Osteocyte (in vitro differentiated cells): Measurements from ENCODE around the gene SCOC. TPM values are rescaled to one million over a fixed set of nuclear protein-coding genes. Genes with fewer than 3 reads are reported as not detected.

Source experiments
- DNase-seq: peaks from one replicate; pipeline ENCODE4 v3.0.0; 2021; ENCODE audit warnings: mixed read lengths; ENCODE audit not compliant: unreplicated experiment; ENCODE audit errors: extremely low spot score
- H3K27ac Mint-ChIP-seq: one replicate; pipeline ENCODE4 v1.8.0; 2021; ENCODE audit warnings: mild to moderate bottlenecking, mixed read lengths; ENCODE audit not compliant: unreplicated experiment
- H3K27me3 Mint-ChIP-seq: one replicate; pipeline ENCODE4 v1.8.0; 2021; ENCODE audit warnings: mixed read lengths; ENCODE audit not compliant: unreplicated experiment
- H3K36me3 Mint-ChIP-seq: one replicate; pipeline ENCODE4 v1.8.0; 2021; ENCODE audit warnings: mixed read lengths; ENCODE audit not compliant: unreplicated experiment
- H3K4me1 Mint-ChIP-seq: one replicate; pipeline ENCODE4 v1.8.0; 2021; ENCODE audit warnings: mixed read lengths; ENCODE audit not compliant: unreplicated experiment
- H3K4me3 Mint-ChIP-seq: one replicate; pipeline ENCODE4 v1.8.0; 2021; ENCODE audit warnings: mild to moderate bottlenecking, moderate library complexity, mixed read lengths; ENCODE audit not compliant: unreplicated experiment
- H3K9me3 Mint-ChIP-seq: one replicate; pipeline ENCODE4 v1.8.0; 2021; ENCODE audit warnings: mixed read lengths; ENCODE audit not compliant: unreplicated experiment
- CTCF ChIP-seq: fragments of 200-600 bp; sonication (generic); IDR thresholded peaks from 2 replicates; pipeline ENCODE4 v1.5.0; 2021; ENCODE audit warnings: antibody characterized with exemption, mild to moderate bottlenecking, moderate library complexity
- total RNA-seq: library from RNA; stranded (reverse); gene quantifications from 2 replicates; pipeline ENCODE4 v1.2.1, GENCODE V29; 2021

SCOC gene
- total RNA-seq, 1 donor from 2014 or later = 43.6 TPM

DNA sequence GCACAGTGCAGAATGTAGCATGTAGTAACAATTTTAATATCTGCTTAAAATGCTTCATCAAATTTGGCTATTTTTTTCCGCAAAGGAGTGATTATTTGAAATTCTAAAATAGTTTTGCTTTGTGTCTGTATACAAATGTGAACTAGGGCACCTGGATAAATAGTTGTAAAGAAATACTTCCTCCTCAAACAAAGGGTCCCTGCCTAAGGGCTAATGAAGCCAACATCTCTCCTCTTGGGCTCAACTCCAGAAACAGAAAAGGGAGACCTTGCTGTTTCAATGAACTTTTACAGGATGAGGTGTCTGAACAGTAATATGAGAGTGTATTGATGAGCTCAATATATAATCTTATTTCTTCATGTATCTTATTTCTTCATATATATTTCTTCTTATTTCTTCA is 30.8 kb upstream of the SCOC start:
- H3K4me1 Mint-ChIP-seq = peaks cover 3% of the 10 kb centered on the region
- H3K9me3 Mint-ChIP-seq = no peaks in the 10 kb centered on the region
- no peak overlapping the region for H3K27ac Mint-ChIP-seq
- no peaks in the 10 kb centered on the region for H3K36me3 Mint-ChIP-seq
- no peak for TF ChIP-seq CTCF
- no peak for DNase-seq
- H3K27me3 Mint-ChIP-seq = peaks cover 24% of the 10 kb centered on the region
- no peak overlapping the region for H3K4me3 Mint-ChIP-seq

- H3K4me3 Mint-ChIP-seq = no peak overlapping the region
- peaks cover 25% of the 10 kb centered on the region for H3K27me3 Mint-ChIP-seq
- no peak for DNase-seq
- no peaks in the 10 kb centered on the region for H3K36me3 Mint-ChIP-seq
- TF ChIP-seq CTCF = no peak
- H3K9me3 Mint-ChIP-seq = no peaks in the 10 kb centered on the region
- peaks cover 3% of the 10 kb centered on the region for H3K4me1 Mint-ChIP-seq
- no peak overlapping the region for H3K27ac Mint-ChIP-seq
These were observed 30.1 kb upstream of the SCOC start for GRCh38 chr4:140343303-140343702.

- DNase-seq = no peak
- H3K9me3 Mint-ChIP-seq = no peaks in the 10 kb centered on the region
- H3K36me3 Mint-ChIP-seq = no peaks in the 10 kb centered on the region
- H3K27ac Mint-ChIP-seq = no peak overlapping the region
- peaks cover 29% of the 10 kb centered on the region for H3K27me3 Mint-ChIP-seq
- H3K4me3 Mint-ChIP-seq = no peak overlapping the region
- H3K4me1 Mint-ChIP-seq = peaks cover 3% of the 10 kb centered on the region
- TF ChIP-seq CTCF = no peak
These were observed 29.3 kb upstream of the SCOC start for GRCh38 chr4:140344101-140344500.

GRCh38 chr4:140344621-140345020 is 28.8 kb upstream of the SCOC start:
- no peak for TF ChIP-seq CTCF
- no peak overlapping the region for H3K27ac Mint-ChIP-seq
- no peaks in the 10 kb centered on the region for H3K36me3 Mint-ChIP-seq
- no peaks in the 10 kb centered on the region for H3K9me3 Mint-ChIP-seq
- no peak for DNase-seq
- no peak overlapping the region for H3K4me3 Mint-ChIP-seq
- peaks cover 3% of the 10 kb centered on the region for H3K4me1 Mint-ChIP-seq
- H3K27me3 Mint-ChIP-seq = peaks cover 34% of the 10 kb centered on the region

GRCh38 chr4:140346136-140346535 is 27.3 kb upstream of the SCOC start:
- H3K9me3 Mint-ChIP-seq = no peaks in the 10 kb centered on the region
- no peak overlapping the region for H3K4me3 Mint-ChIP-seq
- H3K27me3 Mint-ChIP-seq = peaks cover 46% of the 10 kb centered on the region
- H3K27ac Mint-ChIP-seq = no peak overlapping the region
- no peak for TF ChIP-seq CTCF
- DNase-seq = no peak
- peaks cover 3% of the 10 kb centered on the region for H3K4me1 Mint-ChIP-seq
- H3K36me3 Mint-ChIP-seq = no peaks in the 10 kb centered on the region
